Heart left ventricle (tissue), 13 donors: ENCODE results near the gene CWC27.

Experiments
- POLR2A ChIP-seq, 2 donors: fragments of 450-650 bp; IDR thresholded peaks; one replicate each; pipeline ENCODE4 v1.6.1; 2017; ENCODE audit warnings: antibody characterized with exemption in 2 of 2, mild to moderate bottlenecking in 2 of 2, moderate library complexity in 2 of 2
- TF ChIP-seq, protein P1 (sequence below), 12 donors: fragments of 200-600 bp; sonication (generic) in 4 of 12; IDR thresholded peaks; one replicate each; pipeline versions ENCODE4 v1.5.0 to v1.8.0; 2018 to 2022; ENCODE audit warnings: antibody characterized with exemption in 12 of 12, mild to moderate bottlenecking in 5 of 12
- donor health status: ischemic (EF 13 %, LVEDD 7.1; RV severe dilation, severe dysfunction).
- donor health status: DM: no; HTN: yes; CAD: no.
- donor health status: DM: no; HTN: no; CAD: no.
- donor health status: ischemic (EF 25% LVEDD 6.9; RV normal size, moderate dysfunction).
- donor health status: ischemic (EF 25% LVEDD 5.7; RV mildly dilated, moderate dysfunction).
- donor health status: ischemic (EF 35%, LVEDD 5.7; RV mildly dilated, moderate dysfunction).
- donor health status: nonischemic (EF 11% LVEDD 7.7; RV severe dilation, severe dysfunction).
- donor health status: DM: yes; HTN: yes; CAD: no.
- donor health status: PGD.
- donor health status: ischemic (EF 29% LVEDD 5.4; RV normal size, mild dysfunction).
- donor health status: nonischemic (EF 23%, LVEDD 6.1; RV moderate dilation, normal function).

GRCh38 chr5:64749385-64749784 is 19.3 kb upstream of the CWC27 start:
- TF ChIP-seq, protein P1, sequence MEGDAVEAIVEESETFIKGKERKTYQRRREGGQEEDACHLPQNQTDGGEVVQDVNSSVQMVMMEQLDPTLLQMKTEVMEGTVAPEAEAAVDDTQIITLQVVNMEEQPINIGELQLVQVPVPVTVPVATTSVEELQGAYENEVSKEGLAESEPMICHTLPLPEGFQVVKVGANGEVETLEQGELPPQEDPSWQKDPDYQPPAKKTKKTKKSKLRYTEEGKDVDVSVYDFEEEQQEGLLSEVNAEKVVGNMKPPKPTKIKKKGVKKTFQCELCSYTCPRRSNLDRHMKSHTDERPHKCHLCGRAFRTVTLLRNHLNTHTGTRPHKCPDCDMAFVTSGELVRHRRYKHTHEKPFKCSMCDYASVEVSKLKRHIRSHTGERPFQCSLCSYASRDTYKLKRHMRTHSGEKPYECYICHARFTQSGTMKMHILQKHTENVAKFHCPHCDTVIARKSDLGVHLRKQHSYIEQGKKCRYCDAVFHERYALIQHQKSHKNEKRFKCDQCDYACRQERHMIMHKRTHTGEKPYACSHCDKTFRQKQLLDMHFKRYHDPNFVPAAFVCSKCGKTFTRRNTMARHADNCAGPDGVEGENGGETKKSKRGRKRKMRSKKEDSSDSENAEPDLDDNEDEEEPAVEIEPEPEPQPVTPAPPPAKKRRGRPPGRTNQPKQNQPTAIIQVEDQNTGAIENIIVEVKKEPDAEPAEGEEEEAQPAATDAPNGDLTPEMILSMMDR (IDR thresholded peaks at IDR 0.05): no peak
- no peak for TF ChIP-seq POLR2A (IDR thresholded peaks at IDR 0.05)
